Measurements from ENCODE around the gene BUD31.

DNA sequence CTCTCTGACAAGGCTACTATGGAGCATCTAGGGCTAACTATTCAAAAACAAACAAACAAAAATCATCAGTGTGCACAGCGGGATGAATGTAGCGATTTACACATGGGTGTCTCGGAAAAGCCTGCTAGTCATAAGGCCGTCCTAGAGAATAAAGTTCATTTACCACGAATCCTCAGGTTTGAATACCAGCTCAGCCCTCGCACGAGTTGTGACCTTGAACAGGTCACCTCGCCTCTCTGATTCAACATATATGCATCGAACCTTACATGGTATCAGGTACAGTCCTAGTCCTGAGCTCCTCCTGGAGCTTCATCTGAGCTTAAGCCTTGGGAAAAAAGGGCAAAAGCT lies 56.6 kb downstream of the BUD31 start:
- TF ChIP-seq, protein P1, sequence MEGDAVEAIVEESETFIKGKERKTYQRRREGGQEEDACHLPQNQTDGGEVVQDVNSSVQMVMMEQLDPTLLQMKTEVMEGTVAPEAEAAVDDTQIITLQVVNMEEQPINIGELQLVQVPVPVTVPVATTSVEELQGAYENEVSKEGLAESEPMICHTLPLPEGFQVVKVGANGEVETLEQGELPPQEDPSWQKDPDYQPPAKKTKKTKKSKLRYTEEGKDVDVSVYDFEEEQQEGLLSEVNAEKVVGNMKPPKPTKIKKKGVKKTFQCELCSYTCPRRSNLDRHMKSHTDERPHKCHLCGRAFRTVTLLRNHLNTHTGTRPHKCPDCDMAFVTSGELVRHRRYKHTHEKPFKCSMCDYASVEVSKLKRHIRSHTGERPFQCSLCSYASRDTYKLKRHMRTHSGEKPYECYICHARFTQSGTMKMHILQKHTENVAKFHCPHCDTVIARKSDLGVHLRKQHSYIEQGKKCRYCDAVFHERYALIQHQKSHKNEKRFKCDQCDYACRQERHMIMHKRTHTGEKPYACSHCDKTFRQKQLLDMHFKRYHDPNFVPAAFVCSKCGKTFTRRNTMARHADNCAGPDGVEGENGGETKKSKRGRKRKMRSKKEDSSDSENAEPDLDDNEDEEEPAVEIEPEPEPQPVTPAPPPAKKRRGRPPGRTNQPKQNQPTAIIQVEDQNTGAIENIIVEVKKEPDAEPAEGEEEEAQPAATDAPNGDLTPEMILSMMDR (IDR thresholded peaks at IDR 0.05) = no peak
- TF ChIP-seq POLR2A (IDR thresholded peaks at IDR 0.05) = no peak

All from Peyer's patch (tissue), 4 donors.